GF-D8 (cell line): ENCODE results near the gene XRCC3.

ENCODE experiments used
- DNase-seq: peaks from one replicate; lab custom pipeline; 2025; lab: John Stamatoyannopoulos, UW

Gene XRCC3

DNA sequence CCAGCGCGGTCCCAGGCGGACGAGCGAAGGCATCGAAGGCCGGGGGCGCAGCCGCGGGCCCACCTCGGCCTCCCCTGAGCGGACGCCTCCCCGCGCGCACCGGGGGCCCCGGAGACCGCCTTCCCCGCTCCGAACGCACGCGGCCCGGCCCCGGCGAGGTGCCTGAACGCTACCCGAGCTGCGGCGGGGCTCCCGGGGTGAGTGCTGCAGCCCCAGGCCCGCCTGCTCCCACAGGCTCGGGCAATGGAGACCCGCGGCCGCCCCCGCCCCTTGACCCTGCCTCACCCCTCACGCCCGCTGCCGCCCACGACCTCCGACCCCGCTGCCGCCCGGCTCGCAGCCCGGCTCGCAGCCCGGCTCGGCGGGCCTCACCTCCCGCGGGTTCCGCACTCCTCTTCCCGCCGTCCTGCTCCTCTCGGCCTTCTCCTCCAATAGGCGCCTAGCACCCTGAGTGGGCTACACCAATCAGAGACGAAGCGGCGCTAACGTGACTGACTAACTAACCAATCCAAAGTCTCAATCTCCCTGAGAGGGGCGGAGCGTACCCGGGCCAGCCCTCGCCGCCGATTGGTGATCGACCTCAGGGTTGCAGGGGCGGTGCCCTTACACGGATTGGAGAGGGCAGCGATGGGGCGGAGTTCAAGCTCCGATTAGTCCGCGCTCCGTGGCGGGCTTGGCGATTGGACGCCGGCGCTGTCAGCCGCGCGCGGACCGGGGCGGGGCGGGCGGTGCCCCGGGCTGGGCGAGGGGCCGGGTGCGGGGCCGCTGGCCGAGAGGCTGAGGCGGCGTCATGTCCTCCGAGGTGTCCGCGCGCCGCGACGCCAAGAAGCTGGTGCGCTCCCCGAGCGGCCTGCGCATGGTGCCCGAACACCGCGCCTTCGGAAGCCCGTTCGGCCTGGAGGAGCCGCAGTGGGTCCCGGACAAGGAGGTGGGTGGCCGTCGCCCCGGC, at the start of gene XRCC3, which contains the start of gene ZFYVE21:
XRCC3 (minus strand) TSS at position 400 of the 949 bp plus-strand sequence. CDS start 4,364 bp downstream, outside the sequence.
ZFYVE21 (plus strand) TSS at position 759 of the 949 bp plus-strand sequence; CDS start at position 791, 32 bp downstream.
- DNase-seq = peak; percentile 94

DNA sequence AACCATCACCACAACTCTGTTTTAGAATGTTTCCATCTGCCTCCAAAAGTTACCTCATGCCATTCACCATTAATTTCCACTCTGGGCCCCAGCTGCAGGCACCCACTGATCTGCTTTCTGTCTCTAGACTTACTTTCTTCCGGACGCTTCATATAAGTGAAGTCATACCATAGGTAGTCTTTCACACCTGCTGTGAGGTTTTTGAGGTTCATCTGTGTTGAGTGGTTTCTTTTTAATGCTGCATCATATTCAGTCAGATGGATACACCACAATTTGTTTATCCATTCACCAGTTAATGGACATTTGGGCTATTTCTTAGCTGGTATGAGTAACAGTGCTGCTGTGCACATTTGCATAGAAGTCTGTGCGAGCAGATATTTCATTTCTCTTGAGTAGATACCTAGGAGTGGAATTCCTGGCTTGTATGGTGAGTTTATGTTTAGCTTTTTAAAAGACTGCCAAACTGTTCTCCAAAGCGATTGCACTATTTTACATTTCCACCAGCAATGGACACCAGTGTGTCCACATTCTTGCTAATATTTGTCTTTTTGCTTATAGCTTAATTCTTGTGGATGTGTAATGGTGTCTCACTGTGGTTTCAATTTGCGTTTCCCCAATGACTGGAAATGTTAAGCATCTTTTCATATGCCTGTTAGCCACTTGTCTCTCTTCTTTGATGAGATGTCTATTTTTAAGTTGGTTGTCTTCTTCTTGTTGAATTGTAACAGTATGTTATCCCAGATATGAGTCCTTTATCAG, 48.7 kb upstream of the XRCC3 start:
- DNase-seq = no peak

DNA sequence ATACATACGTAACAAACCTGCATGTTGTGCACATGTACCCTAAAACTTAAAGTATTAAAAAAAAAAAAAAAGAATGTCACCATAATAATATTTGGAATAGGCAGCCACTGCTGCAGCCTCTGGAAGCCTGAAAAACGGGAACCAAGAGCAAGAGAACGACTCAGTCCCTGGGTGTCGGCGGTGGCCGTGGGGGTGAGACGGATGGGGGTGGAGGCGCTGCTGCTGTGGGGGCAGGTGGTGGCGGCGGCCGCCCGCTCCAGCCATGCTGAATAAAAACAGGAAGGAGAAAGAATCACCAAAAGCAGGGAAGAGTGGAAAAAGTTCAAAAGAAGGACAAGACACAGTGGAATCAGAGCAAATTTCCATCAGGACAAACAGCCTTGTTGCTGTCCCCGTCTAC, 47.3 kb upstream of the XRCC3 start:
- DNase-seq = no peak

DNA sequence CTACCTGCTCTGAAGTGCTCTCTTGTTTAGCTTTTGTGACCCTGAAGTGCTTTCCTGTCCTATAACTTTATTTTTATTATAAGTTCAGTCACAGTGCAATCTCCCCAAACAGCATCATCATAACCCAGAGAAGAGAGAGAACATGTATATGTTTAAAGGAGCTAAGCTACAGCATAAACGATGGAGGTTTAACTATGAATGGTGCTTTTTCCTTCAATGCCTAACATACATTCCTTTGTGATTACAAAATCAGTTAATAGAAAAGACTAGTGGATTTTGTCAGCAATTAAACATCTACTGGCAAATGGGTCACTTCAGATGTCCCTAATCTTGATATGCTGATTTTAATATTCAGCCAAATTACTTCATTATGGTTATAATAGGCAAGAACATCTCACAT, 46.8 kb upstream of the XRCC3 start:
- DNase-seq = no peak

GRCh38 chr14:103758059-103758776, 43.0 kb upstream of the XRCC3 start:
- DNase-seq = no peak

DNA sequence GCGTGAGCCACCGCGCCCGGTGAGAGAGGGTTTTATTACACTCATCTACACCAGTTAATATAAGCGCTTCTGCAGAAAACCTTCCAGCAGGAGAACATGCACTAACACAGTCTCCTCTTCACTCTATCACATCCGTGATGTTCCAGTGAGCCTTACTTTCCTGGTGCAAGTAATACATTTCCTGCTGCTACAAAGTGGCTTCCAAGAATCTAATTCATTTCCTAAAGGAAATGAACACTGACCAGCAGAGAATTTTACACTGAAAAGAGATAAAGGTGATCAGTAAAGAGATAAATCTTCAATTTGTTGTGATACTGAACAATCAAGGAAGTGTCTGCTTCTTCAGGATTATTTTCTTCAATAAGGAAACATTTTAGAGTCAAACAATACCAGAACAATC, 39.8 kb upstream of the XRCC3 start:
- no peak for DNase-seq

- no peak for DNase-seq
These were observed 38.5 kb upstream of the XRCC3 start for GRCh38 chr14:103753774-103754173.

- DNase-seq = no peak
These were observed 34.6 kb upstream of the XRCC3 start for GRCh38 chr14:103749860-103750259.

DNA sequence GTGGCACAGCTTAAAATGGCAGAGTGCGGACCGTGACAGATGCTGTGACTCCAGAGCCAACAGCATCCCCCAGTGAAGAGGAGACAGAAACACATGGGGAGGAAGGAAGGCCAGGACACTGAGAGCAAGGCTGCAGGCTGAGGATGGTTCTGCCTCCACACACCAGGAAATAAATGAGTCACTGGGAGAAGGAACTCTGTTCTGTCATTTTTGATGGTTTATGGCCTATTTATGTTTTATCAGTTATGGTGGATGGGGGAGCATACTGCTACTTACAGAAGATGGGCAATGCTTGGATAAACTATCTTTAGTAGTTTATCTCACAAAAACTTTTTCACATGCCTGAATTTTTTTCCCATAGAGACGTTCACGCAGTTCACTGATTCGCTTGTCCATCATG, 34.2 kb upstream of the XRCC3 start:
- DNase-seq = no peak

DNA sequence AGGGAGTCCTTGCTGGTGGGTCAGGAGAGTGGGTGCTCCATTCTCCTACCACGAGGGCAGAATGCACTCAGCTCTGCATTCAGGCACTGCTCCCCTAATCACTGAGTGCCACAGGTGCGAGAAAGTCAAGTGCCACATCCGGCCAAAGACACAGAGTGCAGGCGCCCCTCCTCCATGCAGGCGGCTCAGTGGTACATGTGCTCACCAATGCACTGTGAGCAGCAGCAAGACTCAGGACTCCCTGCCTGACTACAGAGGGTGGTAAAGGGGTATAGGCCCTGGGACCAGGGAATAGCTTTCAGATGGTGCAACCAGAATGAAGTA, 33.2 kb upstream of the XRCC3 start:
- DNase-seq = no peak

- no peak for DNase-seq
These were observed 31.4 kb upstream of the XRCC3 start for GRCh38 chr14:103746701-103747100.

DNA sequence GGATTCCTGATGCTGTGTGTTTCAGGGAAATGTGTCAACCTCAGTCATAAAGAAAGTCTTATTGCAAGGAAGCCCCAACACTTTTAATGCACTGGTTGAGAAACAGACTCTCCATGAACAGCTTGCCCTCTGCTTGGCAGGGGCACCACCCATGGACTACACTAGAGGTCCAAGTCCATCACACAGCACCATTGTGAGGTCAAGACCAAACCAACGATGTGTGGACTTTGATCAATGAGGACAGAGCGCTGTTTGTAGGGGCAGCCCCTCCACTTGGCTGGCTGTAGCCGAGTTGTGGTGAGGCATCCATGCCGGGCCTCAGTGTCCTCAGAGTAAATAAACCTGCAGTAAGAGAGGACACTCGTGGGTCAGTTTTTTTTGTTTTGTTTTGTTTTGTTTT, 30.2 kb upstream of the XRCC3 start:
- no peak for DNase-seq

- DNase-seq = no peak
These were observed 29.6 kb upstream of the XRCC3 start for GRCh38 chr14:103744621-103745395.

GRCh38 chr14:103743691-103744090, 28.4 kb upstream of the XRCC3 start:
- DNase-seq = no peak

DNA sequence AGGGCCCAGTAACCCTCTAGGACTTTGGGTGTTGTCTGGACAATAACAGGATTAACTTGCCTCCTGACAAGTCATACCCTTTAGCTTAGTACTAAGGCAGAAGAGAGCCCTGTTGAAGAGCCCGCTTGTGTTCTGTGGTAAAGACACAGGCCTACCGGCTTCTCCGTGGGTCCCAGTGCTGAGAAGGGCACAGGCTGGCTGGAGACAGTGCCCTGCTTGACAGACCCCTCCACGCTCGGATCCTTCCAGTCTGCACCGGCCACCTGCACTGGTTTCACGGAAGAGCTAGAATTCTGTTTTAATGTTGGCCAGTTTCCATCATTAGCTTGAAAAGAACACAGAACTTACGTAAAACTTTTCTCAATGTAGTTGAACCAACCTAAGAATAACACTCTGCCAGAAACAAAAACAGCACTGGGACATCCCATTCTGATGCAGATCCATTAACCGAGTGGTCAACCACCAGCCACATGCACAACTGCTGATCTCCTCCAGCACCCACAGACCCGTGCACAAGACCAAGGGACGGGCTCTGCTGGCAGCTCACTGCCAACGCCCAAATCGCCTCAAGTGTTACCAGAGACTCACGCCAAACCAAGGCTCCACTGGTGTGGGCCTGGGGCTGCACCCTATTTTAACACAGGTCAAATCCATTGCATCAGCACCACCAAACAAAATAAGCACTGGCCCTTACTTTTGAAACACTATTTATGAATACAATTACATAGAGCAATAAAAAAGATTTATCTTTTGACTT, 27.4 kb upstream of the XRCC3 start:
- no peak for DNase-seq

- no peak for DNase-seq
These were observed 26.6 kb upstream of the XRCC3 start for GRCh38 chr14:103741876-103742275.

GRCh38 chr14:103740991-103741689, 25.9 kb upstream of the XRCC3 start:
- DNase-seq = no peak

DNA sequence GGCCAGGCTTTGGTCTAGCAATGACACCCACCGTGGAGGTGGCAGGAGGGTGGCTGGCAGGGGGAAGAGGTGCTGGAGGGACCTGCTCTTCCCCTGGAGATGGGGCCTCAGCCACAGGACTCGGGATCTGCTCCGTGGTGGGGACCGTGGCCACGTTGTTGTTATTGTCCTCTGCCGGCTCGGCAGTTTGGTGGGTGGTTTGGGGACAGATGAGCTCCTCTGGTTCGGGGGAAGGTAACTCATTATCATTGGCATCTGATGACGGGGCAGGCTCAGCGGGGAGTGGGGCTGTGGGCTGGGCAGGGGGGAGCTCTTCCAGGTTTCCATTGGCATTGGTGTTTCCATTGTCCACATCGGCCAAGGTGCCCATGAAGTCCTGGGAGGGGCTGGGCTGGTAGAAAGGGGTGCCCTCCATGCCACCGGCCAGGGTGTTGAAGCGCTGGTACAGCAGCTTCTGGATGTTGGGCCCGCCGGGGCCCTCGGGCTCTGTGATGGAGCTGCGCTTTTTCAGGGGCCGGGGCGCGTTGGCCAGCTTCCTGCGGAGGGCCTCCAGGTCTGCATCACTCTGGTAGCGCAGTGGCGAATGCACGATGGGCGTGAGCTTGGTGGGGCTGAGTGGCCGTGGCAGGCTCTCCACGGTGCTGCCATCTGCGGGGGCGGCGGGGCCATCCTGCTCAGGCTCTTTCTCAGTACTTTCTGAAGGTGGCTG, 24.7 kb upstream of the XRCC3 start:
- no peak for DNase-seq

DNA sequence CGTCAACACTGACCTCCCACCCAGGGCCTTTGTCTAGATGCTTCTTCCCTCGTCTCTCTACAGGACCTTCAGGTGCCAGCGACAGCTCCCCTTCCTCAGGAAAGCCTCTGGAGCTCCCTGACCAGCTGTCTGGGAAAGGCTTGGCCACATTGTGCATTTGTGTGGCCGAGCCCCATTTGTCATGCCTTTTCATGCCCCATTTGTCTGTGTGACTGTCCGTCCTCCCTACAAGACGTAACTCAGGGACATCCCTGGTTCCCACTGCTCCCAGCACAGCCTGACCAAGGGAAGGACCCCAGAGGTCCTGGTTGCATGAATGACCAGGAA, 24.2 kb upstream of the XRCC3 start:
- DNase-seq = no peak
